DND-41 (cell line): Measurements from ENCODE around the gene HGD.

ENCODE experiments used
- EZH2 ChIP-seq: IDR thresholded peaks from 3 replicates; pipeline ENCODE4 v1.6.1; 2012; ENCODE audit warnings: borderline replicate concordance, low read depth, mild to moderate bottlenecking, moderate library complexity, low read length, inconsistent platforms; ENCODE audit not compliant: severe bottlenecking
- TF ChIP-seq, protein P1 (sequence below): IDR thresholded peaks from 2 replicates; pipeline ENCODE4 v1.5.1; 2012; ENCODE audit warnings: borderline replicate concordance, low read length, moderate library complexity, mild to moderate bottlenecking; ENCODE audit not compliant: poor library complexity, severe bottlenecking; ENCODE audit errors: extremely low read depth

DNA sequence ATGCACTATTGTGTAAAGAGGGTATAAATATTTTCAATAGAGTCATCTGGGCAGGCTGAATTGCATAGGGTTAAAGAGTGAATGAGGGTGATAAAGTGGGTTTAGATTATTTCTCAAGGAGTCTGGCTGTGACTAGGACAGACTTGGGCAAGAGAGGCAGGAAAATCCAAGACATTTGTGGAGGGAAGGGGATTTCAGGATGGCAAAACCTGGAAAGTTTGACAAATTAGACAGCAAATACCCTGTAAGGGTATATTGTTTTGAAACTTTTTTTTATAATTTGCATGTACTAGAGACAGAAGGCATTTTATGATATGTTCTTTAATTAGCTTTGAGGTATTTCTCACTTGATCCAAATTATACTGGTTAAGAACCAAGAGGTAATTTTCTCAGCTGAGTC, 17.1 kb downstream of the HGD start:
- TF ChIP-seq, protein P1, sequence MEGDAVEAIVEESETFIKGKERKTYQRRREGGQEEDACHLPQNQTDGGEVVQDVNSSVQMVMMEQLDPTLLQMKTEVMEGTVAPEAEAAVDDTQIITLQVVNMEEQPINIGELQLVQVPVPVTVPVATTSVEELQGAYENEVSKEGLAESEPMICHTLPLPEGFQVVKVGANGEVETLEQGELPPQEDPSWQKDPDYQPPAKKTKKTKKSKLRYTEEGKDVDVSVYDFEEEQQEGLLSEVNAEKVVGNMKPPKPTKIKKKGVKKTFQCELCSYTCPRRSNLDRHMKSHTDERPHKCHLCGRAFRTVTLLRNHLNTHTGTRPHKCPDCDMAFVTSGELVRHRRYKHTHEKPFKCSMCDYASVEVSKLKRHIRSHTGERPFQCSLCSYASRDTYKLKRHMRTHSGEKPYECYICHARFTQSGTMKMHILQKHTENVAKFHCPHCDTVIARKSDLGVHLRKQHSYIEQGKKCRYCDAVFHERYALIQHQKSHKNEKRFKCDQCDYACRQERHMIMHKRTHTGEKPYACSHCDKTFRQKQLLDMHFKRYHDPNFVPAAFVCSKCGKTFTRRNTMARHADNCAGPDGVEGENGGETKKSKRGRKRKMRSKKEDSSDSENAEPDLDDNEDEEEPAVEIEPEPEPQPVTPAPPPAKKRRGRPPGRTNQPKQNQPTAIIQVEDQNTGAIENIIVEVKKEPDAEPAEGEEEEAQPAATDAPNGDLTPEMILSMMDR = no peak
- TF ChIP-seq EZH2 = no peak
